DND-41 (cell line): ENCODE results near the gene GTF2F2.

Experiments
- ATAC-seq: fragments of 200-7000 bp; cut with Tn5 transposase; 3 replicates; pipeline ENCODE4 v1.9.1; 2021; ENCODE audit warnings: low read depth; ENCODE audit not compliant: insufficient read depth
- DNase-seq: peaks from one replicate; pipeline ENCODE4 v3.0.0-alpha.2; 2020
- H2AFZ ChIP-seq: 2 replicates; pipeline ENCODE4 v1.6.0; 2012; ENCODE audit warnings: low read depth, low read length
- H3K27ac ChIP-seq: 2 replicates; pipeline ENCODE4 v1.5.1; 2012; ENCODE audit warnings: low read length, inconsistent platforms
- H3K27me3 ChIP-seq: fragments of 200-600 bp; sonication (generic); 2 replicates; pipeline ENCODE4 v1.6.0; 2012; ENCODE audit warnings: low read length, mild to moderate bottlenecking, inconsistent platforms; ENCODE audit not compliant: insufficient read depth, poor library complexity
- H3K36me3 ChIP-seq: 2 replicates; pipeline ENCODE4 v1.5.1; 2012; ENCODE audit warnings: low read length, inconsistent platforms; ENCODE audit not compliant: insufficient read depth
- H3K4me1 ChIP-seq: 2 replicates; pipeline ENCODE4 v1.5.1; 2012; ENCODE audit warnings: mild to moderate bottlenecking, low read length; ENCODE audit not compliant: insufficient read depth
- H3K4me2 ChIP-seq: 2 replicates; pipeline ENCODE4 v1.6.0; 2012; ENCODE audit warnings: mild to moderate bottlenecking, moderate library complexity, low read length, inconsistent platforms; ENCODE audit not compliant: insufficient read depth
- H3K4me3 ChIP-seq, 2 experiments: fragments of 200-600 bp in 1 of 2; shearing (Covaris generic) in 1 of 2; 2 replicates each; pipeline ENCODE4 v1.5.1; 2012 to 2016; ENCODE audit warnings: inconsistent platforms in 2 of 2, low read length in 2 of 2, mild to moderate bottlenecking in 2 of 2, low read depth in 1 of 2, moderate library complexity in 1 of 2
- H3K79me2 ChIP-seq: 2 replicates; pipeline ENCODE4 v1.6.0; 2012; ENCODE audit warnings: low read length, inconsistent platforms; ENCODE audit not compliant: insufficient read depth
- H3K9ac ChIP-seq: 2 replicates; pipeline ENCODE4 v1.6.0; 2012; ENCODE audit warnings: low read depth, mild to moderate bottlenecking, inconsistent platforms, low read length, moderate library complexity
- H3K9me3 ChIP-seq: 2 replicates; pipeline ENCODE4 v1.5.1; 2012; ENCODE audit warnings: low read length, moderate library complexity, mild to moderate bottlenecking, inconsistent platforms; ENCODE audit not compliant: insufficient read depth, severe bottlenecking
- H4K20me1 ChIP-seq: 2 replicates; pipeline ENCODE4 v1.6.0; 2012; ENCODE audit warnings: low read length; ENCODE audit not compliant: insufficient read depth
- EZH2 ChIP-seq: IDR thresholded peaks from 3 replicates; pipeline ENCODE4 v1.6.1; 2012; ENCODE audit warnings: borderline replicate concordance, low read depth, mild to moderate bottlenecking, moderate library complexity, low read length, inconsistent platforms; ENCODE audit not compliant: severe bottlenecking
- TF ChIP-seq, protein P1 (sequence below): IDR thresholded peaks from 2 replicates; pipeline ENCODE4 v1.5.1; 2012; ENCODE audit warnings: borderline replicate concordance, low read length, moderate library complexity, mild to moderate bottlenecking; ENCODE audit not compliant: poor library complexity, severe bottlenecking; ENCODE audit errors: extremely low read depth

Gene GTF2F2

DNA sequence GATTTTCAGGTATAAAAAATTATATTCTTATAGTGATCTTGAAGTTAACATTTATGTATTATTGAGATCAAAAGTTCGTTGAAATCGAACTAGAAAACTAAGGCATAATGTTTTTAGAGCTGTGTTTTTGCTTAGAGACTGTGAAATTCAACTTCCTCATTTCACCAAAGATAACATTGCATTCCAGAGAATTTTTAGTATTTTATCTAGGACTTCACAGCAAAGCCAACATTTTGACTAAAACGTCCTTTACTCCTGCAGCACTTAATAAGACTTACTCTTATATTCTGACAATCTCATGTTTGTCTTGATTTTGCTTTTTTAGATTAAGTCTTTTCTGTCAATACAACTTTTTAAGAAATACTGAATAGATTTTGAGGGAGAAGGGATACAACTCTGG lies 75.8 kb downstream of the GTF2F2 start:
- ATAC-seq (no peak), DNase-seq (no peak)
- H3K27me3 ChIP-seq: no peaks in the 10 kb centered on the region
- no peak overlapping the region for H2AFZ ChIP-seq
- H3K9ac ChIP-seq: no peak overlapping the region
- H3K4me1 ChIP-seq: peaks cover 5% of the 10 kb centered on the region
- no peaks in the 10 kb centered on the region for H3K9me3 ChIP-seq
- TF ChIP-seq, protein P1, sequence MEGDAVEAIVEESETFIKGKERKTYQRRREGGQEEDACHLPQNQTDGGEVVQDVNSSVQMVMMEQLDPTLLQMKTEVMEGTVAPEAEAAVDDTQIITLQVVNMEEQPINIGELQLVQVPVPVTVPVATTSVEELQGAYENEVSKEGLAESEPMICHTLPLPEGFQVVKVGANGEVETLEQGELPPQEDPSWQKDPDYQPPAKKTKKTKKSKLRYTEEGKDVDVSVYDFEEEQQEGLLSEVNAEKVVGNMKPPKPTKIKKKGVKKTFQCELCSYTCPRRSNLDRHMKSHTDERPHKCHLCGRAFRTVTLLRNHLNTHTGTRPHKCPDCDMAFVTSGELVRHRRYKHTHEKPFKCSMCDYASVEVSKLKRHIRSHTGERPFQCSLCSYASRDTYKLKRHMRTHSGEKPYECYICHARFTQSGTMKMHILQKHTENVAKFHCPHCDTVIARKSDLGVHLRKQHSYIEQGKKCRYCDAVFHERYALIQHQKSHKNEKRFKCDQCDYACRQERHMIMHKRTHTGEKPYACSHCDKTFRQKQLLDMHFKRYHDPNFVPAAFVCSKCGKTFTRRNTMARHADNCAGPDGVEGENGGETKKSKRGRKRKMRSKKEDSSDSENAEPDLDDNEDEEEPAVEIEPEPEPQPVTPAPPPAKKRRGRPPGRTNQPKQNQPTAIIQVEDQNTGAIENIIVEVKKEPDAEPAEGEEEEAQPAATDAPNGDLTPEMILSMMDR: no peak
- no peak for TF ChIP-seq EZH2
- H3K4me2 ChIP-seq: no peak overlapping the region
- H3K27ac ChIP-seq: no peak overlapping the region
- H3K79me2 ChIP-seq: no peaks in the 10 kb centered on the region; the same call in 1 of the 2 replicates
- H4K20me1 ChIP-seq: no peaks in the 10 kb centered on the region
- H3K36me3 ChIP-seq: no peaks in the 10 kb centered on the region
- no peak overlapping the region for H3K4me3 ChIP-seq

DNA sequence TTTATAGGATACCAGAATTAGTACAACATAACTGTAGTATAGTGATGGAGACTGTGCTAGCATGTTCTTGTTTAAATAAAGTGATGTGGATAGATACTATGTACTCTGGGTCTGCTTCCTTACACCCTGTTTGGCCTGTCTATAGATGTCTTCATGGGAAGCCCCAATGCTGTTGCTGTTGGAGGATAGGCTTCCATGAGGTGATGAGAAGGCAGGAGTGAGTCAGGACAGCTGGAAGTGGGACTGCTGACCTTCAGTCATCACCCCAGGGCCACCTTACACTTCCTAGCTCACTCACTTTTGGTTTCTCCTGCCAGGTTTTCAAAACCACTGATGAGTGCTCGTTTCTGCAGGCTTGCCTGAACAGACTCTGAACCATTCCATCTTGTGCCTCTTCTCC lies 76.3 kb downstream of the GTF2F2 start:
- Histone ChIP-seq H2AFZ (no peak overlapping the region), H4K20me1 (no peaks in the 10 kb centered on the region), H3K27me3 (no peaks in the 10 kb centered on the region), H3K9me3 (no peaks in the 10 kb centered on the region), H3K36me3 (no peaks in the 10 kb centered on the region), H3K9ac (no peak overlapping the region), H3K4me2 (no peak overlapping the region), H3K79me2 (no peaks in the 10 kb centered on the region; the same call in 1 of the 2 replicates), H3K4me1 (peaks cover 5% of the 10 kb centered on the region), H3K27ac (no peak overlapping the region), H3K4me3 (no peak overlapping the region)
- DNase-seq: no peak
- no peak for ATAC-seq
- no peak for TF ChIP-seq EZH2
- TF ChIP-seq, protein P1: no peak

DNA sequence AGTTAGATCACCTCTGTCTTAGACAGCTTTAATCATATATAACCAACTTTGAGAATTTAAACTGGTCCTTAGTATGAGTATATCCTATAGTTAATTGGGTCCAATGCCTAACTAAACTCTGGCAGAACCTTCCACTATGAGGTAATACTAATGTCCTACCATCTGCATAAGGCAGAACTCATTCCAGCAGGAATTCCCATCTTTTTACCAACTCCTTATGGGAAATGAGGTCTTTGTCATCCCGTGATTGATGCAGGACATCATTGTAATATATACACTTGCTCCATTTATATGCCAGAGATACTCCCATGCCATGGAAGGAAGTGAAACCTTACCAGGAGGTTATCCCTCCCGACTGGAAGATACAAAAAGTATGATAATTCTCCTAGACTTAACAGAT lies 77.7 kb downstream of the GTF2F2 start:
- no peak for TF ChIP-seq EZH2
- TF ChIP-seq, protein P1: no peak
- H4K20me1 ChIP-seq: no peaks in the 10 kb centered on the region
- H3K4me2 ChIP-seq: no peak overlapping the region
- no peak overlapping the region for H3K9ac ChIP-seq
- DNase-seq (no peak), ATAC-seq (no peak)
- H2AFZ ChIP-seq: no peak overlapping the region
- no peaks in the 10 kb centered on the region; the same call in 1 of the 2 replicates for H3K79me2 ChIP-seq
- H3K4me3 ChIP-seq: no peak overlapping the region
- no peaks in the 10 kb centered on the region for H3K36me3 ChIP-seq
- H3K27ac ChIP-seq: no peak overlapping the region
- no peaks in the 10 kb centered on the region for H3K9me3 ChIP-seq
- H3K4me1 ChIP-seq: peaks cover 5% of the 10 kb centered on the region
- H3K27me3 ChIP-seq: no peaks in the 10 kb centered on the region

DNA sequence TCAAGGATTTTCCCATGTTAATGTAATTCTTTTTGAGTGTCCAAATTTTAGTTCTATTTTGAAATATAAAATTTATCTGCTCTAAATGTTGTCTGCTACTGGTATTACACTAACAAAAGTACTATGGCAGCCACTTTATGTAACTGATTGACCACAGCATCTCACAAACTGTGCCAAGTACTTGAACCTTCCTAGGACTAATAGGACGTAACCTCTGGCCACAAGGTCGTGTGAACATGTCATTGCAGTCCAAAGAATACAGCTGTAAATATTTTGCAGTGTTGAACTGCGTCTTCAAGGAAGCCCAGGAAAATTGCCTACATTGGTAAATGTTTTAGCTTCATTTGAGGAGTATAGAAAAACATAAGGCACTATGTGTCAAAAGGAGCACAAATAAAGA lies 78.6 kb downstream of the GTF2F2 start:
- Histone ChIP-seq H3K4me2 (no peak overlapping the region), H3K27ac (no peak overlapping the region), H4K20me1 (no peaks in the 10 kb centered on the region), H3K79me2 (no peaks in the 10 kb centered on the region), H3K9me3 (no peaks in the 10 kb centered on the region), H3K4me1 (peaks cover 5% of the 10 kb centered on the region), H3K9ac (no peak overlapping the region), H3K4me3 (no peak overlapping the region), H2AFZ (no peak overlapping the region), H3K36me3 (no peaks in the 10 kb centered on the region), H3K27me3 (no peaks in the 10 kb centered on the region)
- TF ChIP-seq EZH2: no peak
- TF ChIP-seq, protein P1: no peak
- DNase-seq: no peak
- ATAC-seq: no peak
